ENCODE measurements around the gene EXOC3L4. TPM values are rescaled to one million over a fixed set of nuclear protein-coding genes. Genes with fewer than 3 reads are reported as not detected.

EXOC3L4 gene
- total and polyA plus RNA-seq, 4 donors: 24.0 to 77.8 (median 36.7) TPM

DNA sequence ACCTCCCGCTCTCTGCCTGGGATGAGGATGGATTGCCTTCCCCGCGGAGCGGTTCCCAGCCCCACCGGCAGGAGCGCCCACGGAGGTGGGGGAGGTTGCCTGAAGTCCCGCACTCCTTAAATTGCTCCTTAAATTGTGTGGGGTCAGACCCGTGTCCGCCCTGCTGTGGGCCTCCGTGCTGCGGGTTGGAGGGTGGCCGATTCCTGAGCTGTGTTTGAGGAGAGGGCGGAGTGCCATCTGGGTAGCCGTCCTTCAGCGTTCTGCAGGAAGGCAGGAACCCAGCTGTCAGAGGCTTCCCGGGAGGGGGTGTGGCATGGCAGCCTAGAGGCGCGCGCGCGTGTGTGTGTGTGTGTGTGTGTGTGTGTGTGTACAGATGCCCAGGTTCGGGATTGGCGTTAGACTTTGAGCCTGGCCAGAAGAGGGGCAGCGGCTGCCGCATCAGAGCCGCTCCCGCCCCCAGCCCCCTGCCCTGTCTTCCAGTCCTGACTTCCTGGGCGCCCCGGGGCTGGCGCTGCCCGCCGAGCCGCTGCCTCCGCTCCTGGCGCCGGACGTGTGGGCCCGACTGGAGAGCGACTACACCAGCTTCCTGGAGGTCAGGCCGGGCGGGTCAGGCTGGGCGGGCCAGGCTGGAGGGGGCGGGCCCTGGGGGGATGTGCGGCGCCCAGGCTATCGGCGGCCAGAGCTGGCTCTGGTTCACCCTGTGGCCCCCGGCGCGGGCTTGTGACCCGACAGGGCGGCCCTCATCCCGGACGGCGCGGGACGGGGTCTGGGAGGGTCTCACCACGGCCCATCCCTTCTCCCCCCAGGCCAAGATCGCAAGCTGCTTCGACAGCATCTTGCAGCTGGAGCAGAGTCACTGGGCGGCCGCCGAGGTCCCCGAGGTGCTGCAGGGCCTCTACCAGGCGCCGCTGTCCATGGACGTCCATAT lies 9.2 kb downstream of the EXOC3L4 start:
- Histone ChIP-seq H3K9me3 (ENCODE audit: control insufficient read depth in 4 of 4, low read length in 3 of 4) (no peaks in the 10 kb centered on the region), H3K36me3 (ENCODE audit: control insufficient read depth in 4 of 4, insufficient read depth in 3 of 4, low read depth in 1 of 4, low read length in 3 of 4) (no peaks in the 10 kb centered on the region), H3K9ac (ENCODE audit: low read depth in 1 of 2, low read length in 2 of 2) (no peak overlapping the region), H3K4me1 (ENCODE audit: control insufficient read depth in 4 of 4, insufficient read depth in 4 of 4, low read length in 3 of 4) (peaks cover 30 to 94% (median 78%) of the 10 kb centered on the region in 4 donors), H3K4me3 (ENCODE audit: low read depth in 1 of 3, low read length in 3 of 3) (peak overlapping the region in 1 of 3 donors; percentile 37), H3K27ac (ENCODE audit: low read depth in 1 of 2, low read length in 2 of 2) (peak overlapping the region; percentile 65 to 70), H3K27me3 (ENCODE audit: control insufficient read depth in 4 of 4, insufficient read depth in 4 of 4, low read length in 3 of 4) (no peaks in the 10 kb centered on the region)
- WGBS: 7% methylated on average over 68 of the region's 68 CpGs
- peak; percentile 66 to 69 for TF ChIP-seq HNF4A (conservative IDR thresholded peaks at IDR 0.05)
- TF ChIP-seq FOXA2 (IDR thresholded peaks at IDR 0.05): no peak
- TF ChIP-seq RAD21 (IDR thresholded peaks at IDR 0.05): peak; percentile 22 to 48
- peak; percentile 70 for TF ChIP-seq YY1 (IDR thresholded peaks at IDR 0.05)
- TF ChIP-seq NR2F2 (IDR thresholded peaks at IDR 0.05): peak; percentile 25
- peak; percentile 30 for TF ChIP-seq HNF4G (IDR thresholded peaks at IDR 0.05)
- TF ChIP-seq JUND (IDR thresholded peaks at IDR 0.05): no peak
- TF ChIP-seq RXRA (IDR thresholded peaks at IDR 0.05): peak in 1 of 2 donors; percentile 66
- TF ChIP-seq GABPA (IDR thresholded peaks at IDR 0.05 in 1 of 2, conservative IDR thresholded peaks at IDR 0.05 in 1 of 2): peak in 1 of 2 donors; percentile 42
- TF ChIP-seq, protein P1, sequence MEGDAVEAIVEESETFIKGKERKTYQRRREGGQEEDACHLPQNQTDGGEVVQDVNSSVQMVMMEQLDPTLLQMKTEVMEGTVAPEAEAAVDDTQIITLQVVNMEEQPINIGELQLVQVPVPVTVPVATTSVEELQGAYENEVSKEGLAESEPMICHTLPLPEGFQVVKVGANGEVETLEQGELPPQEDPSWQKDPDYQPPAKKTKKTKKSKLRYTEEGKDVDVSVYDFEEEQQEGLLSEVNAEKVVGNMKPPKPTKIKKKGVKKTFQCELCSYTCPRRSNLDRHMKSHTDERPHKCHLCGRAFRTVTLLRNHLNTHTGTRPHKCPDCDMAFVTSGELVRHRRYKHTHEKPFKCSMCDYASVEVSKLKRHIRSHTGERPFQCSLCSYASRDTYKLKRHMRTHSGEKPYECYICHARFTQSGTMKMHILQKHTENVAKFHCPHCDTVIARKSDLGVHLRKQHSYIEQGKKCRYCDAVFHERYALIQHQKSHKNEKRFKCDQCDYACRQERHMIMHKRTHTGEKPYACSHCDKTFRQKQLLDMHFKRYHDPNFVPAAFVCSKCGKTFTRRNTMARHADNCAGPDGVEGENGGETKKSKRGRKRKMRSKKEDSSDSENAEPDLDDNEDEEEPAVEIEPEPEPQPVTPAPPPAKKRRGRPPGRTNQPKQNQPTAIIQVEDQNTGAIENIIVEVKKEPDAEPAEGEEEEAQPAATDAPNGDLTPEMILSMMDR (IDR thresholded peaks at IDR 0.05; ENCODE audit: low read depth, low read length, missing input control): peak; percentile 19
- TF ChIP-seq SP1 (IDR thresholded peaks at IDR 0.05): peak; percentile 58
- peak; percentile 75 for DNase-seq (ENCODE audit: low spot score)

DNA sequence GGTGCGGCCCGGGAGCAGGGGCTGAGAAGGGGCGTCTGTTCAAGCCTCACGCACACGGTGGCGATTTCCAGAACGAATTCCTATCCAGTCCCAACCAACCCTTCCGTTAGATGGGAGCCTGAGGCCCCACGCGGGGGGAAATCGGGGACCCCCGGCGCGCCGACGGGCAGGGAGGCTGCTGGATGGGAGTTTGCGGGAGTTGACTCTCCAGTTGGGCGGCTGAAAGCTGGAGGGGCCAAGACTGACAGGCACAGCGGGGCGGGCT lies 9.8 kb downstream of the EXOC3L4 start:
- peak overlapping the region in 1 of 3 donors; percentile 37 for H3K4me3 ChIP-seq (ENCODE audit: low read depth in 1 of 3, low read length in 3 of 3)

More for the DNA sequence above, 9.8 kb downstream of the EXOC3L4 start:
- peaks cover 33 to 90% (median 74%) of the 10 kb centered on the region in 4 donors for H3K4me1 ChIP-seq (ENCODE audit: control insufficient read depth in 4 of 4, insufficient read depth in 4 of 4, low read length in 3 of 4)
- H3K27me3 ChIP-seq (ENCODE audit: control insufficient read depth in 4 of 4, insufficient read depth in 4 of 4, low read length in 3 of 4): no peaks in the 10 kb centered on the region
- no peak for TF ChIP-seq YY1 (IDR thresholded peaks at IDR 0.05)
- no peak for TF ChIP-seq TAF1 (conservative IDR thresholded peaks at IDR 0.05)
- TF ChIP-seq FOXA1 (IDR thresholded peaks at IDR 0.05): no peak
- TF ChIP-seq, protein P2, sequence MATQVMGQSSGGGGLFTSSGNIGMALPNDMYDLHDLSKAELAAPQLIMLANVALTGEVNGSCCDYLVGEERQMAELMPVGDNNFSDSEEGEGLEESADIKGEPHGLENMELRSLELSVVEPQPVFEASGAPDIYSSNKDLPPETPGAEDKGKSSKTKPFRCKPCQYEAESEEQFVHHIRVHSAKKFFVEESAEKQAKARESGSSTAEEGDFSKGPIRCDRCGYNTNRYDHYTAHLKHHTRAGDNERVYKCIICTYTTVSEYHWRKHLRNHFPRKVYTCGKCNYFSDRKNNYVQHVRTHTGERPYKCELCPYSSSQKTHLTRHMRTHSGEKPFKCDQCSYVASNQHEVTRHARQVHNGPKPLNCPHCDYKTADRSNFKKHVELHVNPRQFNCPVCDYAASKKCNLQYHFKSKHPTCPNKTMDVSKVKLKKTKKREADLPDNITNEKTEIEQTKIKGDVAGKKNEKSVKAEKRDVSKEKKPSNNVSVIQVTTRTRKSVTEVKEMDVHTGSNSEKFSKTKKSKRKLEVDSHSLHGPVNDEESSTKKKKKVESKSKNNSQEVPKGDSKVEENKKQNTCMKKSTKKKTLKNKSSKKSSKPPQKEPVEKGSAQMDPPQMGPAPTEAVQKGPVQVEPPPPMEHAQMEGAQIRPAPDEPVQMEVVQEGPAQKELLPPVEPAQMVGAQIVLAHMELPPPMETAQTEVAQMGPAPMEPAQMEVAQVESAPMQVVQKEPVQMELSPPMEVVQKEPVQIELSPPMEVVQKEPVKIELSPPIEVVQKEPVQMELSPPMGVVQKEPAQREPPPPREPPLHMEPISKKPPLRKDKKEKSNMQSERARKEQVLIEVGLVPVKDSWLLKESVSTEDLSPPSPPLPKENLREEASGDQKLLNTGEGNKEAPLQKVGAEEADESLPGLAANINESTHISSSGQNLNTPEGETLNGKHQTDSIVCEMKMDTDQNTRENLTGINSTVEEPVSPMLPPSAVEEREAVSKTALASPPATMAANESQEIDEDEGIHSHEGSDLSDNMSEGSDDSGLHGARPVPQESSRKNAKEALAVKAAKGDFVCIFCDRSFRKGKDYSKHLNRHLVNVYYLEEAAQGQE (IDR thresholded peaks at IDR 0.05): no peak
- no peak for TF ChIP-seq HNF4G (IDR thresholded peaks at IDR 0.05)
- no peak for TF ChIP-seq SP1 (IDR thresholded peaks at IDR 0.05)
- TF ChIP-seq JUND (IDR thresholded peaks at IDR 0.05): no peak
- no peak for TF ChIP-seq RAD21 (IDR thresholded peaks at IDR 0.05)
- TF ChIP-seq, protein P3, sequence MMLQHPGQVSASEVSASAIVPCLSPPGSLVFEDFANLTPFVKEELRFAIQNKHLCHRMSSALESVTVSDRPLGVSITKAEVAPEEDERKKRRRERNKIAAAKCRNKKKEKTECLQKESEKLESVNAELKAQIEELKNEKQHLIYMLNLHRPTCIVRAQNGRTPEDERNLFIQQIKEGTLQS (IDR thresholded peaks at IDR 0.05): no peak
- TF ChIP-seq RXRA (IDR thresholded peaks at IDR 0.05): no peak
- TF ChIP-seq, protein P4, sequence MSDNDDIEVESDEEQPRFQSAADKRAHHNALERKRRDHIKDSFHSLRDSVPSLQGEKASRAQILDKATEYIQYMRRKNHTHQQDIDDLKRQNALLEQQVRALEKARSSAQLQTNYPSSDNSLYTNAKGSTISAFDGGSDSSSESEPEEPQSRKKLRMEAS (IDR thresholded peaks at IDR 0.05): no peak
- TF ChIP-seq FOXA2 (IDR thresholded peaks at IDR 0.05): no peak
- no peak for TF ChIP-seq EGR1 (IDR thresholded peaks at IDR 0.05; ENCODE audit: low read depth in 2 of 2)
- TF ChIP-seq NR2F2 (IDR thresholded peaks at IDR 0.05): no peak
- TF ChIP-seq, protein P1 (IDR thresholded peaks at IDR 0.05; ENCODE audit: low read depth, low read length, missing input control): no peak
- no peaks in the 10 kb centered on the region for H3K36me3 ChIP-seq (ENCODE audit: control insufficient read depth in 4 of 4, insufficient read depth in 3 of 4, low read depth in 1 of 4, low read length in 3 of 4)
- no peak for DNase-seq (ENCODE audit: low spot score)
- H3K9ac ChIP-seq (ENCODE audit: low read depth in 1 of 2, low read length in 2 of 2): no peak overlapping the region
- WGBS: 41% methylated on average over 20 of the region's 20 CpGs
- H3K27ac ChIP-seq (ENCODE audit: low read depth in 1 of 2, low read length in 2 of 2): peak overlapping the region in 1 of 2 donors; percentile 70
- H3K9me3 ChIP-seq (ENCODE audit: control insufficient read depth in 4 of 4, low read length in 3 of 4): no peaks in the 10 kb centered on the region

Measured in liver (tissue), 9 donors.